ENCODE measurements around the gene SDF4. TPM values are rescaled to one million over a fixed set of nuclear protein-coding genes. Genes with fewer than 3 reads are reported as not detected.

The SDF4 gene
- total RNA-seq, 4 donors from 2014 or later = 81.7 to 121 (median 104) TPM

DNA sequence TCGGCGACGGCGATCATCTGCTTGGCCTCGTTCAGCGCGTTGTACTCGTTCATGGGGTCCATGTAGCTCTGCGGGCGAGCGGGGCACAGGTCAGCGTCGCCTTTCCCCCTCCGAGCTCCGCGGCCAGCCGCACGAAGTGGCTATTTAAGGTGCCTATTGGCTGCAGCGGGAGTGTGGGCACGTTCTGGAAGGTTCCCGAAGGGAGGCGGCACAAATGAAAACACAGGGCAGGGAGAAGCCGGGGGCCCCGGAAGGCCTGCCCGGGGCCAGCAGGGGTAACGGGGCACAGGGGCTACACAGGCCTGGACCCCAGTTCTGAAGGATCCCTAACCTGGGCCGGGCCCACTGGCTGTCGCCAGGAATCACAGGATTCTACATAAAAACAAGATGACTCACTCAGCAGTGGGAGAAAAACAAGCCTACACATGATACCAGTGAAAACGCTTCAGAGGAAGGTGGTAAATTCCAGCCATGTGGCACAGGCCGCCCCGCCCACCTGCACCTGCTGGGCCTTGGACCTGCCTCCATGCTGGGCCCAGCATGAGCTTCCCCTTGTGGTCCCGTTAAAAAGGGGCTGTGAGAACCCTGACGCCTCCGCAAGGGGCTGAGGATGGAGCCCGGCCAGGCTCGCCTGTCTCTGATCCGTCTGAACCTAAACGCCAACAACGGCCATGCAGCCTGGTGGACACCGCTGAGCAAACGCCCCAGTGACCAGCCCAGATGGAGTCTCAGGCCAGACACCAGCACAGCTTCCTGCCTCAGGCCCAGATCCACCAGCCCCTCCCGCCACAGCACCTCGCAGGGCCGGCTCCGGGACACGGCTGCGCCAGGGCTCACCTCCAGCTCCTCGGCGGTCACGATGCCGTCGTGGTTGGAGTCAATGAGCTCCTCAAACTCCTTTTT, 13.9 kb downstream of the SDF4 start:
- WGBS, 2 donors = 80 to 84% methylated on average over 51 to 52 of the region's 52 CpGs
- TF ChIP-seq CTCF (IDR thresholded peaks at IDR 0.05) = no peak
- TF ChIP-seq POLR2A (IDR thresholded peaks at IDR 0.05) = no peak
- DNase-seq (ENCODE audit: low spot score in 2 of 2) = no peak
- H3K4me3 ChIP-seq (ENCODE audit: low read depth, poor library complexity, severe bottlenecking) = no peak overlapping the region
- intact Hi-C loops (cut with DNase I; ENCODE audit: low total_unique reads) = no loop called here

DNA sequence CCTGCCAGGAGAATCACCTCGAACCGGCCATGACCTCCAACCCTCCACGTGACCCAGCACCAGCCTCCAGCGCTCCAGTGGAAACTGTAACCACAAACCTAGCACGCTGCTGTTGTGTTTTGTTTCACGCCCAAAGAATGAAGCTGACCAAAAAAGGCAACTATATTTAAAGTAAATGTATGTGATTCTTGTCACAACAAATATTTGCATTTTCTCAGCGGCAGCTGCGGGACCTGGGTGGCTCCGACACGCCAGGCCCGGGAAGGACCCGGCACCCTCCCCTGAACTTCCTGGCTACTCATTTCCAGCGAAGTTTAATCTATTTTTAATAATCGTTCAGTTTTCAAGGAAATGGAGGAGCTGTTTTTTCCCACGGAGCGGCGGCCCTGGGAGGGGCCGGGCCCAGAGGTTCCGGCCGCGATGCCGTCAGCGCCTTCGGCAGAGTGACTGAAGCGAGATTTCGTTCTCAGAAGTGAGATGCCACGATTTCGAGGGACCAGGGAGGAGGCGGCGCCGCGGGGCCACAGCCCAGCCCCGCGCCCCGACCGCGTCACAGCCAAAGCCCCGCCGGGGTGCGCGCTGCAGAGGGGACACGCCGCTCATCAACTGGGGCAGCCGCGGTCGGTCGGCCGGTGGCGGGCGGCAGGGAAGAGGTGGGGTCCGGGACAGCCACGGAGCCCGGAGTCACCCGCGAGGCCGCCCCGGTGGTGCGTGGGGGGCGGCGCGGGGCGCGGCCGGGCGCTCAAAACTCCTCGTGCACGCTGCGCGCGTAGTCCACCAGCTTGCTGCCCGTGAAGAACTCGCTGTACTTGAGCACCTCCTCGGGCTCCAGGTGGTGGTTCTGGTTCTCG, 14.8 kb downstream of the SDF4 start:
- 93 to 95% methylated on average over 74 of the region's 74 CpGs for WGBS, 2 donors
- no peak for DNase-seq (ENCODE audit: low spot score in 2 of 2)
- H3K4me3 ChIP-seq (ENCODE audit: low read depth, poor library complexity, severe bottlenecking) = no peak overlapping the region
- TF ChIP-seq CTCF (IDR thresholded peaks at IDR 0.05) = no peak
- TF ChIP-seq POLR2A (IDR thresholded peaks at IDR 0.05) = no peak
- intact Hi-C loops (cut with DNase I; ENCODE audit: low total_unique reads) = no loop called here

- TF ChIP-seq POLR2A (IDR thresholded peaks at IDR 0.05) = no peak
- no peak for TF ChIP-seq CTCF (IDR thresholded peaks at IDR 0.05)
- H3K4me3 ChIP-seq (ENCODE audit: low read depth, poor library complexity, severe bottlenecking) = no peak overlapping the region
- 84 to 87% methylated on average over 14 to 15 of the region's 21 CpGs for WGBS, 2 donors
- no peak for DNase-seq (ENCODE audit: low spot score in 2 of 2)
- intact Hi-C loops (cut with DNase I; ENCODE audit: low total_unique reads) = no loop called here
These were observed 15.8 kb downstream of the SDF4 start for GRCh38 chr1:1215881-1216605.

DNA sequence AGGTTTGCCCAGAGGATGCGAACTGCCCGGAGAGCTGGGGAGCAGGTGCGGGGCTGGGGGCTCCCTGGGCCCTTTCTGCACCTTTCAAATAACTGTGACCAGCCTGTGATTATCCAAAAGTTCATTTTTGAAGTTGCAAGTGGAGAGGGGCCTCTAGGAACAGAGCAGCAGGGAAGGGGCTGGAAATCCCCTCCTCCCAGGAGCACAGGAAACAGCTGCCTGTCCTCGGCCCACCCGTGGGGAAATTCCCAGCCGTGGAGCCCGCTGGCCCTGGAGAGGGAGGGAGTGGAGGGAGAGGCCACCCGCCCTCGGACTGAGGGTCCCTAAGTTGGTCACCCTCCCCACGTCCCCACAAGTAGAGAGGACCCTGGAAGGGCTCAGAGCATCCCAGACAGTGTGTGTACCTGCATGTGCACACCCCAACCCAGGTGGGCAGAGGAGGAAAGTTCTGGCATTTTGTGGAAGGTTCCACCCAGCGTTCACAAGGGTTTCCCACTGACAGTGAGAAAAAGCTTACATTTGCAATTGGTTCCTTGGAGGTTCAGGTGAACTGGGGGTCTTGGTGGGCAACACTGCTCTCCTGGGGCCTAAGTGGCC, 16.6 kb downstream of the SDF4 start:
- TF ChIP-seq POLR2A (IDR thresholded peaks at IDR 0.05) (no peak), CTCF (IDR thresholded peaks at IDR 0.05) (no peak)
- no peak overlapping the region for H3K4me3 ChIP-seq (ENCODE audit: low read depth, poor library complexity, severe bottlenecking)
- DNase-seq (ENCODE audit: low spot score in 2 of 2) = no peak
- WGBS, 2 donors = 51 to 60% methylated on average over 11 of the region's 11 CpGs
- intact Hi-C loops (cut with DNase I; ENCODE audit: low total_unique reads) = no loop called here

Measured in lower leg skin (tissue), 4 donors.